GM12878 (cell line): ENCODE data around the gene CHRNB2. TPM values are rescaled to one million over a fixed set of nuclear protein-coding genes. Genes with fewer than 3 reads are reported as not detected.

ENCODE experiments used
- BRCA1 ChIP-seq: IDR thresholded peaks from 2 replicates; pipeline ENCODE4 v1.6.1; 2011; ENCODE audit warnings: low read depth, low read length, improper control_type of control experiment
- CBFB ChIP-seq: IDR thresholded peaks from 2 replicates; pipeline ENCODE4 v1.6.1; 2016; ENCODE audit warnings: antibody characterized with exemption, low read depth
- CEBPB ChIP-seq, 2 experiments: fragments of 150-350 bp in 1 of 2; IDR thresholded peaks; 2 replicates each; pipeline ENCODE4 v1.6.1; 2012 to 2014; ENCODE audit warnings: low read depth in 2 of 2, low read length in 2 of 2, borderline replicate concordance in 1 of 2, inconsistent platforms in 1 of 2
- CUX1 ChIP-seq: IDR thresholded peaks from 2 replicates; pipeline ENCODE4 v1.6.1; 2012; ENCODE audit warnings: improper control_type of control experiment, low read depth, low read length; ENCODE audit not compliant: insufficient replicate concordance
- IKZF2 ChIP-seq, 2 experiments: fragments of 450-650 bp; IDR thresholded peaks; 2 replicates each; pipeline ENCODE4 v1.6.1; 2017; ENCODE audit warnings: mild to moderate bottlenecking in 2 of 2, moderate library complexity in 2 of 2
- JUNB ChIP-seq: IDR thresholded peaks from 2 replicates; pipeline ENCODE4 v1.6.1; 2016; ENCODE audit warnings: antibody characterized with exemption, mild to moderate bottlenecking
- JUND ChIP-seq: IDR thresholded peaks from 2 replicates; pipeline ENCODE4 v1.6.1; 2012; ENCODE audit warnings: low read depth, mild to moderate bottlenecking, low read length, improper control_type of control experiment, moderate library complexity
- LARP7 ChIP-seq: fragments of 450-650 bp; IDR thresholded peaks from 2 replicates; pipeline ENCODE4 v1.6.1; 2017; ENCODE audit warnings: mild to moderate bottlenecking
- MTA3 ChIP-seq: IDR thresholded peaks from 2 replicates; pipeline ENCODE4 v1.6.1; 2012; ENCODE audit warnings: low read length, inconsistent platforms, borderline replicate concordance
- MYB ChIP-seq: fragments of 150-350 bp; IDR thresholded peaks from 2 replicates; pipeline ENCODE4 v1.6.1; 2014; ENCODE audit warnings: mild to moderate bottlenecking, low read depth, low read length, borderline replicate concordance
- NFXL1 ChIP-seq: fragments of 450-650 bp; IDR thresholded peaks from 2 replicates; pipeline ENCODE4 v1.6.1; 2017; ENCODE audit warnings: antibody characterized with exemption, mild to moderate bottlenecking, borderline replicate concordance
- POLR2AphosphoS5 ChIP-seq: IDR thresholded peaks from 2 replicates; pipeline ENCODE4 v1.6.1; 2011; ENCODE audit warnings: mild to moderate bottlenecking, low read length, inconsistent platforms
- RAD51 ChIP-seq: fragments of 450-650 bp; IDR thresholded peaks from 2 replicates; pipeline ENCODE4 v1.6.1; 2016; ENCODE audit warnings: moderate library complexity, mild to moderate bottlenecking, inconsistent platforms
- RB1 ChIP-seq: fragments of 450-650 bp; formaldehyde crosslinking; IDR thresholded peaks from 2 replicates; pipeline ENCODE4 v1.6.1; 2017; ENCODE audit warnings: mild to moderate bottlenecking, borderline replicate concordance
- SIX5 ChIP-seq: IDR thresholded peaks from 2 replicates; pipeline ENCODE4 v1.6.1; 2011; ENCODE audit warnings: mild to moderate bottlenecking, low read depth, low read length, moderate library complexity; ENCODE audit not compliant: severe bottlenecking
- TARDBP ChIP-seq: IDR thresholded peaks from 2 replicates; pipeline ENCODE4 v1.6.1; 2016; ENCODE audit warnings: borderline replicate concordance
- TCF7 ChIP-seq: IDR thresholded peaks from 2 replicates; pipeline ENCODE4 v1.6.1; 2014; ENCODE audit warnings: antibody characterized with exemption, borderline replicate concordance
- ZNF274 ChIP-seq: IDR thresholded peaks from one replicate; pipeline ENCODE4 v1.8.0; 2011; ENCODE audit not compliant: insufficient read length, insufficient read depth
- polyA plus RNA-seq, 11 experiments: library from polyadenylated mRNA; depleted of rRNA in 4 of 11; unstranded in 6 of 11; stranded (reverse) in 5 of 11; fragments of >200 nt; fragmentation: Nextera tagmentation in 4 of 11; fragmentation: Illumina TruSeq in 1 of 11; extraction: Ambion mirVana in 4 of 11; extraction: Trizol in 1 of 11; gene quantifications; 1 replicate in 1 of 11; 2 replicates in 10 of 11; pipeline versions ENCODE4 v1.2.1 to v1.2.3, GENCODE V29; 2011 to 2016; ENCODE audit warnings: inconsistent platforms in 2 of 11, missing spikeins in 2 of 11, low read depth in 1 of 11
- total RNA-seq, 4 experiments: library from RNA; depleted of rRNA in 3 of 4; stranded (reverse); fragments of >200 nt in 3 of 4; fragmentation: Illumina TruSeq in 1 of 4; extraction: Trizol in 1 of 4; gene quantifications; 2 replicates each; pipeline versions ENCODE4 v1.2.1 to v1.2.3, GENCODE V29; 2013 to 2021
- TF ChIP-seq, protein P1 (sequence below): fragments of 450-650 bp; IDR thresholded peaks from 2 replicates; pipeline ENCODE4 v1.6.1; 2017; ENCODE audit warnings: mild to moderate bottlenecking, low read depth, inconsistent platforms; ENCODE audit not compliant: poor library complexity, severe bottlenecking
- TF ChIP-seq, protein P2 (sequence below): fragments of 450-650 bp; IDR thresholded peaks from 2 replicates; pipeline ENCODE4 v1.6.1; 2014; ENCODE audit warnings: mild to moderate bottlenecking

Gene CHRNB2
- total and polyA plus RNA-seq, 10 of the 15 experiments (the other 5 are each of a cell fraction or from before 2014, with no cell fraction given): 0.01 to 0.11 (median 0.03) TPM; not detected in 6

DNA sequence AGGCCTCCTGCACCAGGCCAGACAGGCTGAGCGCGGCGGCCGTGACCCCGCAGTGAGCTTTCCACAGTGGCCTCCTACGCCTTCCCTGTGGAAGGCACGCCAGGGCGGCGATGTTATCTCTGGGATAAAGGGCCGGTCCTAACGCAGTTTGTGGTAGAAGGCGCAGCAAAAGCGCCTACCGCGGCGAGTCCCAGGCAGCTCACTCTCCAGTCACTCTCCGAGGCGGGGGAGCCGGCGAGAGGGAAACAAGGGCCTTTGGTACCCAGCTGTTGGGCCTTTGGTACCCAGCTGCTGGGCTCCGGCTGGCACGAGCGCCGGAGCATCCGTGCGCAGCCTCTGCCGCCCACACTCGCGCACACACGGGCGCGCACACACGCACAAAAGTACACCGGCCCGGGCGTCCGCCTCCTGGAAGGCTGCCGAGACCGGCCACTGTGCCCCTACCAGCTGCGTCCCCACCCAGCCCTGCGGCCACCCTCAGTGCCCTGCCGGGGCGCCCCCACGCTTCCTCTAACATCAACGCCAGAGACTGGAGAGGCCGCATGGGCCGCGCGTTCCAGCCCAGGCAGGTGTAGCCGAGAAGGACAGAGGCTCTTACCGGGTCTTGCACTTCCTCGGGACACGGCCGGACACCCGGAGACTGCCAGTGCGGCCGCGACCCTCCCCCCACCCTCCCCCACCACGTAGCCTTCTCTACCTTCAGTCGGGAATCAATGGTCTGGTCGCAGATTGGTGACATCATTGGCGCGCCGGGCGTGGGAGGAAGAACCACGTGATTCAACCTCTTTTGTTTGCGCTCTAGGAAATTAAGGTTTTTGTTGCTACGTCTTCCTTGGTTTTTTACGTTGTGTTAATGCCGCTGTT is 59.9 kb downstream of the CHRNB2 start (continued):
- TF ChIP-seq, protein P1, sequence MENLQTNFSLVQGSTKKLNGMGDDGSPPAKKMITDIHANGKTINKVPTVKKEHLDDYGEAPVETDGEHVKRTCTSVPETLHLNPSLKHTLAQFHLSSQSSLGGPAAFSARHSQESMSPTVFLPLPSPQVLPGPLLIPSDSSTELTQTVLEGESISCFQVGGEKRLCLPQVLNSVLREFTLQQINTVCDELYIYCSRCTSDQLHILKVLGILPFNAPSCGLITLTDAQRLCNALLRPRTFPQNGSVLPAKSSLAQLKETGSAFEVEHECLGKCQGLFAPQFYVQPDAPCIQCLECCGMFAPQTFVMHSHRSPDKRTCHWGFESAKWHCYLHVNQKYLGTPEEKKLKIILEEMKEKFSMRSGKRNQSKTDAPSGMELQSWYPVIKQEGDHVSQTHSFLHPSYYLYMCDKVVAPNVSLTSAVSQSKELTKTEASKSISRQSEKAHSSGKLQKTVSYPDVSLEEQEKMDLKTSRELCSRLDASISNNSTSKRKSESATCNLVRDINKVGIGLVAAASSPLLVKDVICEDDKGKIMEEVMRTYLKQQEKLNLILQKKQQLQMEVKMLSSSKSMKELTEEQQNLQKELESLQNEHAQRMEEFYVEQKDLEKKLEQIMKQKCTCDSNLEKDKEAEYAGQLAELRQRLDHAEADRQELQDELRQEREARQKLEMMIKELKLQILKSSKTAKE: no peak
- TF ChIP-seq IKZF2 (IDR thresholded peaks at IDR 0.05) (peak in 1 of 2 experiments; percentile 18; a peak in 1 of 4 replicates), CUX1 (no peak), BRCA1 (no peak), ZNF274 (no peak), TARDBP (0 out of 2 replicates have a peak, but pooled peaks have one; percentile 66), SIX5 (peak; percentile 57), CEBPB (IDR thresholded peaks at IDR 0.05; ENCODE audit: borderline replicate concordance in 1 of 2, low read depth in 2 of 2, low read length in 2 of 2) (no peak), MTA3 (no peak), JUND (no peak), NFXL1 (no peak), MYB (no peak; the same call in 1 of the 2 replicates), POLR2AphosphoS5 (peak; percentile 86), JUNB (no peak), TCF7 (no peak), RB1 (peak; percentile 35; the same call in 1 of the 2 replicates), CBFB (peak; percentile 69; the same call in 1 of the 2 replicates), RAD51 (peak; percentile 97), LARP7 (peak; percentile 35; the same call in 1 of the 2 replicates)
- TF ChIP-seq, protein P2, sequence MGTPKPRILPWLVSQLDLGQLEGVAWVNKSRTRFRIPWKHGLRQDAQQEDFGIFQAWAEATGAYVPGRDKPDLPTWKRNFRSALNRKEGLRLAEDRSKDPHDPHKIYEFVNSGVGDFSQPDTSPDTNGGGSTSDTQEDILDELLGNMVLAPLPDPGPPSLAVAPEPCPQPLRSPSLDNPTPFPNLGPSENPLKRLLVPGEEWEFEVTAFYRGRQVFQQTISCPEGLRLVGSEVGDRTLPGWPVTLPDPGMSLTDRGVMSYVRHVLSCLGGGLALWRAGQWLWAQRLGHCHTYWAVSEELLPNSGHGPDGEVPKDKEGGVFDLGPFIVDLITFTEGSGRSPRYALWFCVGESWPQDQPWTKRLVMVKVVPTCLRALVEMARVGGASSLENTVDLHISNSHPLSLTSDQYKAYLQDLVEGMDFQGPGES: no peak
